ENCODE measurements around the gene NDC1. TPM values are rescaled to one million over a fixed set of nuclear protein-coding genes. Genes with fewer than 3 reads are reported as not detected.

Gene NDC1
- total and polyA plus RNA-seq, 2 experiments from 2014 or later = 11.7 to 20.5 TPM

GRCh38 chr1:53732912-53733317 lies 105.2 kb downstream of the NDC1 start:
- Histone ChIP-seq H3K27me3 (peaks cover 18% of the 10 kb centered on the region), H3K36me3 (no peaks in the 10 kb centered on the region), H3K4me3 (no peak overlapping the region), H3K27ac (no peak overlapping the region), H3K4me1 (ENCODE audit: low read depth) (peaks cover 5% of the 10 kb centered on the region), H3K9me3 (ENCODE audit: low read depth) (no peaks in the 10 kb centered on the region)
- peak in 1 of 2 donors; percentile 72 for DNase-seq (ENCODE audit: low read depth in 1 of 2, low spot score in 1 of 2)
- TF ChIP-seq CTCF (IDR thresholded peaks at IDR 0.05; ENCODE audit: low read depth, low read length) = no peak

- Histone ChIP-seq H3K9me3 (ENCODE audit: low read depth) (no peaks in the 10 kb centered on the region), H3K4me1 (ENCODE audit: low read depth) (peaks cover 5% of the 10 kb centered on the region), H3K27ac (no peak overlapping the region), H3K36me3 (no peaks in the 10 kb centered on the region), H3K4me3 (no peak overlapping the region), H3K27me3 (peaks cover 13% of the 10 kb centered on the region)
- TF ChIP-seq CTCF (IDR thresholded peaks at IDR 0.05; ENCODE audit: low read depth, low read length) = no peak
- no peak for DNase-seq (ENCODE audit: low read depth in 1 of 2, low spot score in 1 of 2)
Measured at GRCh38 chr1:53732409-53732808, 105.7 kb downstream of the NDC1 start.

- Histone ChIP-seq H3K27me3 (peaks cover 7% of the 10 kb centered on the region), H3K27ac (no peak overlapping the region), H3K4me3 (no peak overlapping the region), H3K9me3 (ENCODE audit: low read depth) (no peaks in the 10 kb centered on the region), H3K4me1 (ENCODE audit: low read depth) (peaks cover 5% of the 10 kb centered on the region), H3K36me3 (no peaks in the 10 kb centered on the region)
- no peak for DNase-seq (ENCODE audit: low read depth in 1 of 2, low spot score in 1 of 2)
- TF ChIP-seq CTCF (IDR thresholded peaks at IDR 0.05; ENCODE audit: low read depth, low read length) = no peak
Measured at GRCh38 chr1:53731779-53732305, 106.3 kb downstream of the NDC1 start.

- H3K9me3 ChIP-seq (ENCODE audit: low read depth) = no peaks in the 10 kb centered on the region
- DNase-seq (ENCODE audit: low read depth in 1 of 2, low spot score in 1 of 2) = no peak
- no peaks in the 10 kb centered on the region for H3K36me3 ChIP-seq
- H3K4me1 ChIP-seq (ENCODE audit: low read depth) = peaks cover 5% of the 10 kb centered on the region
- H3K27me3 ChIP-seq = peaks cover under 1% of the 10 kb centered on the region
- no peak overlapping the region for H3K4me3 ChIP-seq
- H3K27ac ChIP-seq = no peak overlapping the region
- TF ChIP-seq CTCF (IDR thresholded peaks at IDR 0.05; ENCODE audit: low read depth, low read length) = no peak
Measured at GRCh38 chr1:53731043-53731600, 107.0 kb downstream of the NDC1 start.

- H3K27ac ChIP-seq = no peak overlapping the region
Measured at GRCh38 chr1:53730224-53730865, 107.8 kb downstream of the NDC1 start.

More at GRCh38 chr1:53730224-53730865, 107.8 kb downstream of the NDC1 start:
- DNase-seq (ENCODE audit: low read depth in 1 of 2, low spot score in 1 of 2) = no peak
- H3K36me3 ChIP-seq = no peaks in the 10 kb centered on the region
- no peak overlapping the region for H3K4me3 ChIP-seq
- TF ChIP-seq CTCF (IDR thresholded peaks at IDR 0.05; ENCODE audit: low read depth, low read length) = no peak
- H3K27me3 ChIP-seq = no peaks in the 10 kb centered on the region
- H3K4me1 ChIP-seq (ENCODE audit: low read depth) = peaks cover 4% of the 10 kb centered on the region
- H3K9me3 ChIP-seq (ENCODE audit: low read depth) = no peaks in the 10 kb centered on the region

Data from cardiac muscle cell (in vitro differentiated cells and primary cell).